ENCODE data around the gene SVOP.

The SVOP gene

GRCh38 chr12:108973629-108974152 lies 47.2 kb downstream of the SVOP start:
- Histone ChIP-seq H3K4me1 (ENCODE audit: low read length) (no peaks in the 10 kb centered on the region), H3K9me3 (ENCODE audit: insufficient read depth, low read length) (no peaks in the 10 kb centered on the region), H3K9ac (ENCODE audit: low read length) (no peak overlapping the region), H3K27me3 (ENCODE audit: low read depth, low read length) (peaks cover 21% of the 10 kb centered on the region), H3K79me2 (ENCODE audit: low read length) (no peaks in the 10 kb centered on the region), H2AFZ (ENCODE audit: low read depth, low read length) (no peak overlapping the region), H3K4me3 (ENCODE audit: low read length) (no peak overlapping the region), H3K36me3 (replicated peaks; ENCODE audit: low read depth, low read length) (no peaks in the 10 kb centered on the region), H3K4me2 (ENCODE audit: low read length) (no peak overlapping the region), H3K27ac (ENCODE audit: low read length) (no peak overlapping the region), H4K20me1 (ENCODE audit: insufficient read depth, low read length) (no peaks in the 10 kb centered on the region)
- TF ChIP-seq, protein P1, sequence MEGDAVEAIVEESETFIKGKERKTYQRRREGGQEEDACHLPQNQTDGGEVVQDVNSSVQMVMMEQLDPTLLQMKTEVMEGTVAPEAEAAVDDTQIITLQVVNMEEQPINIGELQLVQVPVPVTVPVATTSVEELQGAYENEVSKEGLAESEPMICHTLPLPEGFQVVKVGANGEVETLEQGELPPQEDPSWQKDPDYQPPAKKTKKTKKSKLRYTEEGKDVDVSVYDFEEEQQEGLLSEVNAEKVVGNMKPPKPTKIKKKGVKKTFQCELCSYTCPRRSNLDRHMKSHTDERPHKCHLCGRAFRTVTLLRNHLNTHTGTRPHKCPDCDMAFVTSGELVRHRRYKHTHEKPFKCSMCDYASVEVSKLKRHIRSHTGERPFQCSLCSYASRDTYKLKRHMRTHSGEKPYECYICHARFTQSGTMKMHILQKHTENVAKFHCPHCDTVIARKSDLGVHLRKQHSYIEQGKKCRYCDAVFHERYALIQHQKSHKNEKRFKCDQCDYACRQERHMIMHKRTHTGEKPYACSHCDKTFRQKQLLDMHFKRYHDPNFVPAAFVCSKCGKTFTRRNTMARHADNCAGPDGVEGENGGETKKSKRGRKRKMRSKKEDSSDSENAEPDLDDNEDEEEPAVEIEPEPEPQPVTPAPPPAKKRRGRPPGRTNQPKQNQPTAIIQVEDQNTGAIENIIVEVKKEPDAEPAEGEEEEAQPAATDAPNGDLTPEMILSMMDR (IDR thresholded peaks at IDR 0.05; ENCODE audit: low read depth, low read length): no peak
- TF ChIP-seq EZH2phosphoT487 (IDR thresholded peaks at IDR 0.05; ENCODE audit: low read depth): no peak

- Histone ChIP-seq H4K20me1 (ENCODE audit: insufficient read depth, low read length) (no peaks in the 10 kb centered on the region), H3K79me2 (ENCODE audit: low read length) (no peaks in the 10 kb centered on the region), H3K4me1 (ENCODE audit: low read length) (no peaks in the 10 kb centered on the region), H3K27me3 (ENCODE audit: low read depth, low read length) (peaks cover 15% of the 10 kb centered on the region), H2AFZ (ENCODE audit: low read depth, low read length) (no peak overlapping the region), H3K36me3 (replicated peaks; ENCODE audit: low read depth, low read length) (no peaks in the 10 kb centered on the region), H3K9ac (ENCODE audit: low read length) (no peak overlapping the region), H3K27ac (ENCODE audit: low read length) (no peak overlapping the region), H3K9me3 (ENCODE audit: insufficient read depth, low read length) (no peaks in the 10 kb centered on the region), H3K4me3 (ENCODE audit: low read length) (no peak overlapping the region), H3K4me2 (ENCODE audit: low read length) (no peak overlapping the region)
- TF ChIP-seq EZH2phosphoT487 (IDR thresholded peaks at IDR 0.05; ENCODE audit: low read depth): no peak
- TF ChIP-seq, protein P1 (IDR thresholded peaks at IDR 0.05; ENCODE audit: low read depth, low read length): no peak
Observed at GRCh38 chr12:108972358-108972757, 48.5 kb downstream of the SVOP start.

- no peak overlapping the region for H2AFZ ChIP-seq (ENCODE audit: low read depth, low read length)
- H3K9ac ChIP-seq (ENCODE audit: low read length): no peak overlapping the region
- H3K4me2 ChIP-seq (ENCODE audit: low read length): no peak overlapping the region
- TF ChIP-seq, protein P1 (IDR thresholded peaks at IDR 0.05; ENCODE audit: low read depth, low read length): no peak
- no peak for TF ChIP-seq EZH2phosphoT487 (IDR thresholded peaks at IDR 0.05; ENCODE audit: low read depth)
- no peaks in the 10 kb centered on the region for H3K9me3 ChIP-seq (ENCODE audit: insufficient read depth, low read length)
- no peaks in the 10 kb centered on the region for H3K79me2 ChIP-seq (ENCODE audit: low read length)
- no peaks in the 10 kb centered on the region for H4K20me1 ChIP-seq (ENCODE audit: insufficient read depth, low read length)
- peaks cover 10% of the 10 kb centered on the region for H3K27me3 ChIP-seq (ENCODE audit: low read depth, low read length)
- no peak overlapping the region for H3K27ac ChIP-seq (ENCODE audit: low read length)
- no peak overlapping the region for H3K4me3 ChIP-seq (ENCODE audit: low read length)
- H3K36me3 ChIP-seq (replicated peaks; ENCODE audit: low read depth, low read length): no peaks in the 10 kb centered on the region
- H3K4me1 ChIP-seq (ENCODE audit: low read length): no peaks in the 10 kb centered on the region
Observed at GRCh38 chr12:108969622-108970021, 51.2 kb downstream of the SVOP start.

- Histone ChIP-seq H3K27me3 (ENCODE audit: low read depth, low read length) (peaks cover 10% of the 10 kb centered on the region), H3K4me2 (ENCODE audit: low read length) (no peak overlapping the region), H3K9me3 (ENCODE audit: insufficient read depth, low read length) (no peaks in the 10 kb centered on the region), H2AFZ (ENCODE audit: low read depth, low read length) (no peak overlapping the region), H3K9ac (ENCODE audit: low read length) (no peak overlapping the region), H3K4me1 (ENCODE audit: low read length) (no peaks in the 10 kb centered on the region), H3K36me3 (replicated peaks; ENCODE audit: low read depth, low read length) (no peaks in the 10 kb centered on the region), H4K20me1 (ENCODE audit: insufficient read depth, low read length) (no peaks in the 10 kb centered on the region), H3K27ac (ENCODE audit: low read length) (no peak overlapping the region), H3K79me2 (ENCODE audit: low read length) (no peaks in the 10 kb centered on the region), H3K4me3 (ENCODE audit: low read length) (no peak overlapping the region)
- TF ChIP-seq, protein P1 (IDR thresholded peaks at IDR 0.05; ENCODE audit: low read depth, low read length): peak; percentile 63
- no peak for TF ChIP-seq EZH2phosphoT487 (IDR thresholded peaks at IDR 0.05; ENCODE audit: low read depth)
Observed at GRCh38 chr12:108967869-108968540, 52.9 kb downstream of the SVOP start.
